NCI-H82 treated with DMSO at 0.1 percent for 48 hours (cell line): ENCODE measurements around the gene SAMD8.

Experiments
- DNase-seq: peaks from one replicate; lab custom pipeline; 2025; ENCODE audit not compliant: unreplicated experiment; lab: John Stamatoyannopoulos, UW

SAMD8 gene

GRCh38 chr10:75111365-75111906 lies at the start of gene SAMD8:
SAMD8 (plus strand) TSS chr10:75111656; CDS start chr10:75150529, 38,873 bp downstream.
- DNase-seq = no peak

GRCh38 chr10:75061709-75062505 lies 49.5 kb upstream of the SAMD8 start:
- DNase-seq = no peak

GRCh38 chr10:75062506-75063299 lies 48.8 kb upstream of the SAMD8 start:
- DNase-seq = no peak

- no peak for DNase-seq
Measured at GRCh38 chr10:75063461-75064230, 47.8 kb upstream of the SAMD8 start.

- no peak for DNase-seq
Measured at GRCh38 chr10:75065076-75065475, 46.4 kb upstream of the SAMD8 start.

GRCh38 chr10:75066271-75066670 lies 45.2 kb upstream of the SAMD8 start:
- DNase-seq = no peak

GRCh38 chr10:75067272-75067671 lies 44.2 kb upstream of the SAMD8 start:
- DNase-seq = no peak

- DNase-seq = no peak
Measured at GRCh38 chr10:75068523-75068922, 42.9 kb upstream of the SAMD8 start.

GRCh38 chr10:75070476-75070875 lies 41.0 kb upstream of the SAMD8 start:
- DNase-seq = no peak

- DNase-seq = no peak
Measured at GRCh38 chr10:75070961-75071428, 40.5 kb upstream of the SAMD8 start.

- DNase-seq = no peak
Measured at GRCh38 chr10:75071756-75072155, 39.7 kb upstream of the SAMD8 start.

- no peak for DNase-seq
Measured at GRCh38 chr10:75072727-75073126, 38.7 kb upstream of the SAMD8 start.

GRCh38 chr10:75073442-75073841 lies 38.0 kb upstream of the SAMD8 start:
- DNase-seq = no peak

GRCh38 chr10:75074711-75075445 lies 36.6 kb upstream of the SAMD8 start:
- DNase-seq = no peak

- DNase-seq = no peak
Measured at GRCh38 chr10:75076348-75076747, 35.1 kb upstream of the SAMD8 start.

GRCh38 chr10:75079436-75080083 lies 31.9 kb upstream of the SAMD8 start:
- DNase-seq = no peak

- no peak for DNase-seq
Measured at GRCh38 chr10:75080554-75080953, 30.9 kb upstream of the SAMD8 start.

GRCh38 chr10:75081379-75081778 lies 30.1 kb upstream of the SAMD8 start:
- DNase-seq = no peak

- DNase-seq = no peak
Measured at GRCh38 chr10:75083972-75084833, 27.3 kb upstream of the SAMD8 start.
